ENCODE data around the gene RAD51D.
"Not testable (repeated sequence)": the region's sequence is repeated elsewhere in the genome, so short reads cannot be mapped to it uniquely, and the experiment has no call there.

Gene RAD51D

DNA sequence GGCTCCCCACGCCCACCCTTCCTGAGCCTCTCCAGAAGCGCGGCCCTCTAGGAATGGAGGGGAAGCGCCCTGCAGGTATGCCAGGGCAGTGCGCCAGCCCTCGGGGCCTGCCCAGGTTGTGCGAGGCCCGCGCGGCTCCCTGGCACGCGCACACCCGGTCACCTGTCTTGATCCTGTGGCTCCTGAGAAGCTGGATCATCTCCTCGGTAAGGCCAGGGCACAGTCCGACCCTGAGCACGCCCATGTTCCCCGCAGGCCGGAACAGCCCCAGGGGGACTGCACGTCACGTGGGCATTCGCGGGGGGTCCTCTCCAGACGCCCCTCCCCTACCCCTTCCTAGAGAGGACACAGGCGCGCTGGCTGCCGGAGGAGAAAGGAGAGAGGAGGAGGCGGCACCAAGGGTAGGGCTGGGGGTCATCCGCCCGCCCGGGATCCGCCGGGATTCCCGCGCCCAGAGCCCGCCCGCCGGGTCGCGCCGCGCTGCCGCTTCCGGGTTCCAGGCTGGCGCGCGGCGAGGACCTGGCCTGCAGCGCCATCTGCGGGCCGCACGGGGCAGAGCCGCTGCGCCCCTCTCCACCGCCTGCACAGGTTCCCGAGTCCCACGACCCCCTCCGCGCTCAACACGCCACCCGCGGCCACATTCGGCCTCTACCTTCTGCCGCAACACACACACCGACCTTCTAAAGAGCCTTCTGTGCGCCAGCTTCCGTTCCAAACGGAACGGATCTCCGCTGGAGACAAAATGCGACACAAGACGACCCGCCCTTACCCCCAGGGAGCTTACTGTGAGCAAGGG lies at the start of gene RAD51D:
RAD51D (minus strand) TSS at position 491 of the 796 bp plus-strand sequence; CDS start at position 244, 247 bp downstream.
- peak in 1 of 2 experiments; percentile 27 for DNase-seq (ENCODE audit: low read depth in 2 of 2)

- no peak for DNase-seq (ENCODE audit: low read depth in 2 of 2)
Observed at GRCh38 chr17:35167666-35168065, 48.0 kb upstream of the RAD51D start.

GRCh38 chr17:35167046-35167445 lies 47.4 kb upstream of the RAD51D start:
- no peak for DNase-seq (ENCODE audit: low read depth in 2 of 2)

GRCh38 chr17:35166526-35166925 lies 46.9 kb upstream of the RAD51D start:
- no peak for DNase-seq (ENCODE audit: low read depth in 2 of 2)

- DNase-seq (ENCODE audit: low read depth in 2 of 2) = no peak
Observed at GRCh38 chr17:35164716-35165115, 45.1 kb upstream of the RAD51D start.

DNA sequence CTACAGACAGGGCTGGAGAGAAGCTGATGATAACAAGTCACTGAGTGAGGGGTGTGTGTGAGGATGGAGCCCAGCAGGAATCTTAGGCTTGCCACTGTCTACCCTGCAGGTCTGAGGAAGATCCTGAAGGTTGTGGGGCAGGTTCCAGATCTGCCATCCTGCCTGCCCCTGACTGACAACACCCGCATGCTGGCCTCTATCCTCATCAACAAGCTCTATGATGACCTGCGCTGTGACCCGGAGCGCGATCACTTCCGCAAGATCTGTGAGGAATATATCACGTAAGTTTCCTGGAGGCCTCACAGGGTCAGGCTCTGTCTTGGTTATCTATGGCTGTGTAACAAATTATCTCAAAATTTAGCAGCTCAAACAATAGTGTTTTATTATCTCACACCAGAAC lies 44.2 kb upstream of the RAD51D start:
- DNase-seq (ENCODE audit: low read depth in 2 of 2) = no peak

GRCh38 chr17:35162755-35163154 lies 43.1 kb upstream of the RAD51D start:
- no peak for DNase-seq (ENCODE audit: low read depth in 2 of 2)

DNA sequence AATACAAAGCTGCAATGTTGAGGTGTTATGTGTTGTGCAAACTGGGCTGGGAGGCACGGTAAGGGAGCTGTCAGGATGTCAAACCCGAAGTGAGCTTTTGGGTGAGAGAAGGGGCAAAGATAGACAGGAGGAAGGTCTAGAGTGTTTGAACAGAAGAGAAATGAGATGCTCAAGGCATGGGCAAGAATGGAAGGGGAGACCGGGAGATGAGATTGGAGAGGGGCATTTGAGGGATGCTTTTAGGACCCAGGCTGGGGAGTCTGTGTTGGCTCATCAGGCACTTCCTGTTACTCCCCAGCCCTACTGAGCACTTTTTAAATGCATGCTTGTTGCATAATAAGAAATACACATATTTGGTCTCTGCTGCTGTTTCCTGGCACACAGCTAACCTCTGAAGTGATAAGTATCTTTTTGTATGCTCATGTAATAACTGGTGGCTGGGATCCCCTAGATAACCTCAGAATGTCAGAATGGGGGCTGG lies 41.7 kb upstream of the RAD51D start:
- DNase-seq (ENCODE audit: low read depth in 2 of 2) = no peak

- DNase-seq (ENCODE audit: low read depth in 2 of 2) = no peak
Observed at GRCh38 chr17:35160354-35161201, 40.9 kb upstream of the RAD51D start.

DNA sequence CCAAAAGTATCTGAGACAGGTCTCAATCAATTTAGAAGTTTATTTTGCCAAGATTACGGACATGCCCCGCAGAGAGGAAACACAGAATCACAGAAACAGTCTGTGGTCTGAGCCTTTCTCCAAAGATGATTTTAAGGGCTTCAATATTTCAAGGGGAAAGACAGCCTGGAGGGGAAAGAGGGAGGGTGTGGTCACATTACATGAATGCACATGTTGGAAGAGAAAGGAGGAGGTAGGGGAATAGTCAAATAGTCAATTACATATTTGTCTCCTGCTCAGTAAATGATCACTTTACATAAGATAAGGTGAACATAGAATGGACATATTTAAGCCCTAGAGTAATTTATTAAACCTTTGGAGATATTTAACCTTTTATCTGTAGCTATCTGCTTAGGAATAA lies 40.3 kb upstream of the RAD51D start:
- DNase-seq (ENCODE audit: low read depth in 2 of 2) = no peak

DNA sequence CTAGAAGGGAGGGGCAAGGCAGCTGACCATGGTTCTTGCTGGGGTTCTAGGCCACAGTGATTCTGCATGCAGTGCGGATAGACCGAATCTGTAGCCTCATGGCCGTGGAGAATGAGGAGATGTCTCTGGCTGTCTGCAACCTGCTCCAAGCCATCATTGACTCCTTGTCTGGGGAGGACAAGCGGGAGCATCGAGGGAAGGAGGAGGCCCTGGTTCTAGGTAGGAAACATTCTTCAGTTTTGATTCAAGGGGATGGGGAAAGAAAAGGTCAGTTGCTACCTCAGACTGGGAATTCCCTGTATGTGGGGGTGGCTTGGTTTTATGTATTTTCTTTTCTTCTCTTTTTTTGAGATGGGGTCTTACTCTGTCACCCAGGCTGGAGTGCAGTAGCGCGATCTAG lies 35.6 kb upstream of the RAD51D start:
- no peak for DNase-seq (ENCODE audit: low read depth in 2 of 2)

DNA sequence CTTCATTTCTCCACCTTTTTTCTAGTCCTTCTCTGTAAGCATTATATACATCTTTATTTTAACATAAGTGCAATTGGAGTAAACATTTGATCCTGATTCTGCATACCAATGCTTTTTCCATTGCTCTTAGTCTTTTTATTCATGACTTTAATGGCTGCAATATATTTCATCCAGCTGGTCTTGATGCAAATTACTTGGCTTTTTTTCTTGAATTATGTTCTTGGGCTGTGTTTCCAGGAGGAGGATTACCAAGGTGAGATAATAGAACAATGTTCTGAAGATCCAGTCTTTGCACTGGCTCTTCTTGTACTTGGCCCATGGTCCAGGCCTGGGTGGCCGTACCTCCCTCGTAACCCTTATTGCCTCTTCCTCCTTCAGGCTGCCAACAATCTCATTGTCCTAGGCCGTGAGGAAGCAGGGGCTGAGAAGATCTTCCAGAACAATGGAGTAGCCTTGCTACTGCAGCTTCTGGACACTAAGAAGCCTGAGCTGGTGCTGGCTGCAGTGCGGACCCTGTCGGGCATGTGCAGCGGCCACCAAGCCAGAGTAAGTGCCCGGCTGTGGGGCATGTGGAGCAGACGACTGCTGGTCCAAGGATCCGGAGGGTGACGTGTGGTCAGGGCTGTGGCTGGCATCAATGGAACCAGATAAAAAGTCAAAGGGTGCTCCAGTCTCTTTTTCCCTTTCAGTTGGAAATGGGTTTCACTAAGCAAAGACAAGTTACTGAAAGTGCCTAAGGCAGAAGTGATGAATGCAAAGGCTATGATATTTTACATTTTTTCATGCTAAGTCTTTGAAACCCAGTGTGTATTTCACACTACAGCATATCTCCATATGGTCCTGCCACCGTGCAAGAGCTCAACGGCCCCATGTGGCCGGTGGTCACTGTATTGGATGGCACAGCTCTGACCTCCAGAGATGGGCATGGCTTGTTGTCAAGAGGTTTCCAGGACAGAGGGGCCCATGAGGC lies 34.8 kb upstream of the RAD51D start:
- no peak for DNase-seq (ENCODE audit: low read depth in 2 of 2)

DNA sequence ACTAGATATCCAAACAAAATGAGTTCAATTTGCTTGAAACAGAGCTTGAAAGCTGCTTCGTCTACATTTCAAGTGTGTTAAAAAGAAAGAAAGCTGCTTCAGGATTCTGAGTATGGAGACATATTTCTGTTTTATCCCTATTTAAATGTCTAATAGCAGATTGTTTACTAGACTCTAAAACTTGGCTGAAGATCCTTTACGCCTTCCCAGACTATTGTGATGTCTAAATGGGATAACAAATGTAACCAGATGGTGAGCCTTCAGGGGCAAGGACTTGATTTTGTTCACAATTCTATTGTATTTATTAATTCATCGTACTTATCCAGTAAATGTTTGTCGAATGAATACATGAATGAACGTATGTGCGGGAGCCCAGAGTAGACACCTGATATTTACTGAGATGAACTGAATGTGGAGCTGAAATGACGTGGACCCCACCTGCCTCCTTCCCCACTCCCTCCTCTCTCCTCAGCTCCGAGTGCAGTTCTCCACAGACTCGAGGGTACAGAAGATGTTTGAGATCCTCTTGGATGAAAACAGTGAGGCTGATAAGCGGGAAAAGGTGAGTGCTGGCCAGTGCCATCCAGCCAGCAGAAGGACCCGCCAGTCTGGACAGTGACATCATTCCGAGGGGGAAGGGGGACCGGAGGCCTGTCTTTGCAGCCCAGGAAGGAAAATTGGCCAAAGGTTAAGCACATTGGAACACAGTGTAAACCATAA lies 32.9 kb upstream of the RAD51D start:
- DNase-seq (ENCODE audit: low read depth in 2 of 2) = no peak

- DNase-seq (ENCODE audit: low read depth in 2 of 2) = not testable (repeated sequence)
Observed at GRCh38 chr17:35151080-35151479, 31.4 kb upstream of the RAD51D start.

- DNase-seq (ENCODE audit: low read depth in 2 of 2) = no peak
Observed at GRCh38 chr17:35149941-35150340, 30.3 kb upstream of the RAD51D start.

GRCh38 chr17:35148144-35148543 lies 28.5 kb upstream of the RAD51D start:
- DNase-seq (ENCODE audit: low read depth in 2 of 2) = no peak

GRCh38 chr17:35147375-35147905 lies 27.8 kb upstream of the RAD51D start, which contains the start of gene UNC45B:
TSS of gene UNC45B (plus strand) at chr17:35147817. CDS start at chr17:35148264, 447 bp downstream.
- no peak for DNase-seq (ENCODE audit: low read depth in 2 of 2)

GRCh38 chr17:35146214-35146833 lies 26.7 kb upstream of the RAD51D start:
- no peak for DNase-seq (ENCODE audit: low read depth in 2 of 2)

DNA sequence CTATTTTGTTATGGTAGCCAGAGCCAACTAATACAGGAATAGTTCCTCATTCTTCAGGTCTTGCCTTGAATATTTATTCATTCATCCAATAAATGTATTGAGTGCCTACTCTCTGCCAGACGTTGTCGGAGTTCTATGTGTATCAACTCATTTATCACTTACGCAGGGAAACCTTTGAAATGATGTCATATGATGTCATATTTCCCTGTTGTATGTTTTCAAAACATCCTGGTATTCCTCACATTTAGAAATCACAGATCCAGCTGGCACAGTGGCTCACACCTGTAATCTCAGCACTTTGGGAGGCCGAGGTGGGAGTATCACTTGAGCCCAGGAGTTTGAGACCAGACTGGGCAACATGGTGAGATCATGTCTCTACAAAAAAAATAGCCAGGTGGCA lies 25.2 kb upstream of the RAD51D start:
- DNase-seq (ENCODE audit: low read depth in 2 of 2) = no peak

DNA sequence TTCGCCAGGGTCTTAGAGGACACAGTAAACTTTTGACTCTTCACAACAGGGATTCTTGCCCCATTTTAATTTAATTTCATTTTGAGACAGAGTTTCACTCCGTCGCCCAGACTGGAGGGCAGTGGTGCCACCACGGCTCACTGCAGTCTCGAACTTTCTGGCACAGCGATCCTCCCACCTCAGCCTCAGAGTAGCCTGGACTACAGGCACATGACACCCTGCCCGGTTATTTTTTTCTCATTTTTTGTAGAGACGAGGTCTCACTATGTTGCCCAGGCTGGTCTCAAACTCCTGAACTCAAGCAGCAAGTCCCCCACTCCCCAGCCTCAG lies 22.8 kb upstream of the RAD51D start:
- DNase-seq (ENCODE audit: low read depth in 2 of 2) = no peak
